Activated naive CD8-positive, alpha-beta T cell treated with anti-CD3 and anti-CD28 coated beads, Interleukin-2, amount 50 U/mL, for 16 hours (primary cell): Measurements from ENCODE around the gene PHF23.

Experiments
- DNase-seq: peaks from one replicate; pipeline ENCODE4 v3.0.0-alpha.2; 2020; ENCODE audit warnings: low read depth, low spot score

The PHF23 gene

GRCh38 chr17:7239091-7240027 lies at the start of gene PHF23:
Gene PHF23 (minus strand): TSS chr17:7239457. CDS start chr17:7239279, 178 bp downstream.
- peak; percentile 94 for DNase-seq

GRCh38 chr17:7285679-7286078 lies 46.4 kb upstream of the PHF23 start:
- DNase-seq: no peak

GRCh38 chr17:7284911-7285310 lies 45.7 kb upstream of the PHF23 start:
- DNase-seq: no peak

- DNase-seq: no peak
These were observed 44.4 kb upstream of the PHF23 start for GRCh38 chr17:7283471-7284216.

GRCh38 chr17:7282752-7283321 lies 43.6 kb upstream of the PHF23 start:
- DNase-seq: no peak

GRCh38 chr17:7281953-7282751 lies 42.9 kb upstream of the PHF23 start:
- DNase-seq: no peak

GRCh38 chr17:7281074-7281952 lies 42.1 kb upstream of the PHF23 start, which contains the start of gene SLC2A4:
Gene SLC2A4 (plus strand): TSS chr17:7281718. CDS start chr17:7281935, 217 bp downstream.
- DNase-seq: peak; percentile 80

- DNase-seq: peak; percentile 66
These were observed 41.3 kb upstream of the PHF23 start for GRCh38 chr17:7280519-7281073.

GRCh38 chr17:7279448-7279847 lies 40.2 kb upstream of the PHF23 start:
- DNase-seq: no peak

- no peak for DNase-seq
These were observed 27.5 kb upstream of the PHF23 start for GRCh38 chr17:7266784-7267183.

GRCh38 chr17:7263801-7264078 lies 24.5 kb upstream of the PHF23 start:
- no peak for DNase-seq

GRCh38 chr17:7262935-7263800 lies 23.9 kb upstream of the PHF23 start:
- DNase-seq: no peak

- DNase-seq: no peak
These were observed 23.1 kb upstream of the PHF23 start, which contains the start of gene CLDN7 for GRCh38 chr17:7262192-7262934. Gene CLDN7 (minus strand): TSS chr17:7262478. CDS start chr17:7262043, 435 bp downstream.

GRCh38 chr17:7261379-7262191 lies 22.3 kb upstream of the PHF23 start:
- no peak for DNase-seq

- no peak for DNase-seq
These were observed 21.6 kb upstream of the PHF23 start for GRCh38 chr17:7260651-7261378.

GRCh38 chr17:7260151-7260550 lies 20.9 kb upstream of the PHF23 start:
- DNase-seq: no peak

GRCh38 chr17:7259555-7259889 lies 20.3 kb upstream of the PHF23 start:
- DNase-seq: no peak
